Activated CD4-positive, alpha-beta T cell treated with anti-CD3 and anti-CD28 coated beads, Interleukin-2, Interleukin-6, amounts not matched to agents 100 ng/mL and 50 ng/mL, durations not matched to agents 16 hours and 8 hours (primary cell): ENCODE measurements around the gene VPS29.
"Not testable (repeated sequence)": the region's sequence is repeated elsewhere in the genome, so short reads cannot be mapped to it uniquely, and the experiment has no call there.

Experiments used
- DNase-seq: peaks from one replicate; pipeline ENCODE4 v3.0.0-alpha.2; 2020

The VPS29 gene

DNA sequence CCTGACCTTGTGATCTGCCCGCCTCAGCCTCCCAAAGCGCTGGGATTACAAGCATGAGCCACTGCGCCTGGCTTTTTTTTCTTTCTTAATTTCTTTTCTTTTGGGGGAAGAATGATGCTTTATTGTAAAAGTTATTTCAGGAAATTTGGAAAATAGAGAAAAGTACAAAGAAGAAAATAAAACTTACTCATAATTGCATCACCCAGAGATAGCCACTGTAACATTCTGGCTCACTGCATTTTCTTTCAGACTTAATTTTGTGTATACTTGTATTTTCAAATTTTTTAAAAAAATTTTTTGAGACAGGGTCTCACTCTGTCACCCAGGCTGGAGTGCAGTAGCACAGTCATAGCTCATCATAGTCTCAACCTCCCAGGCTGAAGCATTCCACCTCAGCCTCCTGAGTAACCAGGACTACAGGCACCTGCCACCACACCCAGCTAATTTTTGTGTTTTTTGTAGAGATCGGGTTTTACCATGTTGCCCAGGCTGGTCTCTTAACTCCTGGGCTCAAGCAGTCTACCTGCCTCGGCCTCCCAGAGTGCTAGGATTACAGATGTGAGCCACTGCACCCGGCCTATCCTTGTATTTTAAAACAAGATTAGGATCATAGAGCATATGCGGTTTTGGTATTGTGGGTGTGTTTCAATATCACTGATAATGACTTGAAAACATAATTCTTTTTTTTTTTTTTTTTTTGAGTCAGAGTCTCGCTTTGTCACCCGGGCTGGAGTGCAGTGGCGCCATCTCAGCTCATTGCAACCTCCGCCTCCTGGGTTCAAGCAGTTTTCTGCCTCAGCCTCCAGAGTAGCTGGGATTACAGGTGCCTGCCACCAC, 19.2 kb upstream of the VPS29 start:
- DNase-seq: peak; percentile 51

DNA sequence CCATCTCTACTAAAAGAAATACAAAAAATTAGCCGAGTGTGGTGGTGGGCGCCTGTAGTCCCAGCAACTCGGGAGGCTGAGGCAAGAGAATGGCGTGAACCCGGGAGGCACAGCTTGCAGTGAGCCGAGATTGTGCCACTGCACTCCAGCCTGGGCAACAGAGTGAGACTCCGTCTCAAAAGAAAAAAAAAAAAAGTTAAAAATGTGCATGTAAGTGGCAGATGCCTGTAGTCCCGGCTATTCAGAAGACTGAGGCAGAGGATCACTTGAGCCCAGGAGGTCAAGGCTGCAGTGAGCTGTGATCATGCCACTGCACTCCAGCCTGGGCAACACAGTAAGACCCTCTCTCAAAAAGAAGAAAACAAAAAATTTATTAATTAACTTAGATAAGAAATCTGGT, 16.1 kb upstream of the VPS29 start:
- not testable (repeated sequence) for DNase-seq

DNA sequence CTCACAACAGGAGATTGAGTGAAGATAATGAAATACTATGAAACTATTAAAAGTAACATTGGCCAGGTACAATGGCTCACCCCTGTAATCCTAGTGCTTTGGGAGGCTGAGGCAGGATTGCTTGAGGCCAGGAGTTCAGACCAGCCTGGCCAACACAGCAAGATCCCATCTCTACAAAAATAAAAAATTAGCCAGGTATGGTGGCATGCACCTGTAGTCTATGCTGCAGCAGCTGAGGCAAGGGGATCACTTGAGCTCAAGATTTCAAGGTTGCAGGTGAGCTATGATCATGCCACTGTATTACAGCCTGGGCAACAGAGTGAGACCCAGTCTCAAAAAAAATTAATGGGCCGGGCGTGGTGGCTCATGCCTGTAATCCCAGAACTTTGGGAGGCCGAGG, 15.1 kb upstream of the VPS29 start:
- no peak for DNase-seq

DNA sequence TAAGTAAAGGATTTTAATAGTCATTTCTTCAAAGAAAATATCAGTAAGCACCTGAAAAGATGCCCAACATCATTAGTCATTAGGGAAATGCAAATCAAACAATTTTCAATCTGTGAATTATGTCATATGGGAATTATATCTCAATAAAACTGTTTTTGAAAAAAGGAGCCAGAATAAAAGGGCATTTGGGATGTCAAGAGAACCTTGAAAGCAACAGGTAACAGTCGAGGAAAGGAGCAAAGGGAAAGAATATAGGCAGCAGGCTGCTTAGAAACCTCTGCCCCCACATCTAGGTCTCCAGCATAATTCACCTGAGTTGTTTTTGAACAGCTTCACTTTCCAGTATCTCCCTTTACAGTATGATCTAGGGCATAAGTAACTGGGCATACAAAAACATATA, 12.5 kb upstream of the VPS29 start:
- no peak for DNase-seq

DNA sequence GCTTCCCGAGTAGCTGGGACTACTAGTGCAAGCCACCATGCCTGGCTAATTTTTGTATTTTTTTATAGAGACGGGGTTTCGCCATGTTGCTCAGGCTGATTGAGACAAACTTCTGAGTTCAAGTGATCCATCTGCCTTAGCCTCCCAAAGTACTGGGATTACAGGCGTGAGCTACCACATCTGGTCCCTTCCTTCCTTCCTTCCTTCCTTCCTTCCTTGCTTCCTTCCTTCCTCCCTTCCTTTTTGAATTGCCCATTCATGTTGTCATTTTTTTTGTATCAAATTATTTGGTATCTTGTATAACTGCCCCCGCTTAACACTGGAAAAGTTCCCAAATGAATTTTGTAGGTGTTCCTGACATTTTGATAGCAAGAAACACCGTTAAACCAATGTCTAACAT, 11.9 kb upstream of the VPS29 start:
- DNase-seq: no peak

DNA sequence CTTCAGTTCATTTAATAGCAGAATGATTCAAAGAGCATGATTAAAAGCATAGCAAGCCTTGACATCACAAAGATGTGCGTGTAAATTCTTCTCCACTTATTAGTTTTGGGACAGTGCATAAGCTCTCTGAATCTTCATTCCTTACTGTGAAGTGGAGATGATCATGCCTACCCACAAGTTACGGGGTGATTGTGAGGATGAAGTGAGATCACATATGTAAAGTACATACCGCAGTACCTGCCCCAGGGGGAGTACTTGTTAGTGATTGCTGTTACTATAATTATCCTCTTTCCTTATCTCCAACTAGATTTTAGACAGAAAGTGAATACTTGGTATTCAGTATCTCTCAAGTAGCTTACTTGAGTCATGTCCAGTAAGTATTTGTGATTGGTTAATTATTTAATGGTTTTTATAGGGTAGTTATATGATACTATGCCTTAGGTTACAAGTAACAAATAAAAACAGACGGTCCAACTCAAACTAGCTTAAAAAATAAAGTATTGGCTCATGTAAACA, 6.2 kb upstream of the VPS29 start:
- DNase-seq: no peak

DNA sequence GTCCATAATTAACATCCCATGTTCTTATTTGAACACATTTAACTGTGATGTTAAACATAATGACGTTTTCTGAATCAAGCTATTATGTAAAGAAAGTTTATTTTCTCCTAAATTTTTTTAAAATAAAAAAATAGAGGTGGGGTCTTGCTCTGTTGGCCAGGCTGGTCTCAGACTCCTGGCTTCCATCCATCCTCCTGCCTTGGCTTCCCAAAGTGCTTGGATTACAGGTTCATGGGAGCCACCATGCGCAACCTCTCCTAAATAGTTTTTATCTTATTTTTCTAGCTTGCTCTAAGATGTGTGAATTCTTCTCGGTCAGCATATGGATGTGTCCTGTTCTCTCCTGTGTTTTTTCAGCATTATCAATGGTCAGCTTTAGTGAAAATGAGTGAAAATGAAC, 3.4 kb upstream of the VPS29 start:
- DNase-seq: no peak

DNA sequence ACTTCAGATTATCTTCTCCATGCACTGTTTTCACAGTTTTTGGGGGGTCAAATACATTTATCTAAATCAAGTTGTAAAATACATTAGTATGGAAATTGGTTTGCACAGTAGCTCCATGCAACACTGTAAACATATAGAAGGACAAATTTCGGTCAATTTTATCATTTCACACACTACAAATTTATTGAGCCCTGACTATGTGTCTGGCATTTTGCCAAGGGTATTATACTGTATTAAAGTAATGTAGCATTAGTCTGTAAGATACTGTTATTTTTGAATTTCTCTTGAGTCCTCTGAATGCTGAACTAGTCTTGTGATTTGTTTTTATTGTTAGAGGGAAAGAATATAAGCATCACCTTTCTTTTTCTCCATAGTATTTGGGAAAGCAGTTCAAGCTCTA, 1.5 kb upstream of the VPS29 start:
- no peak for DNase-seq

DNA sequence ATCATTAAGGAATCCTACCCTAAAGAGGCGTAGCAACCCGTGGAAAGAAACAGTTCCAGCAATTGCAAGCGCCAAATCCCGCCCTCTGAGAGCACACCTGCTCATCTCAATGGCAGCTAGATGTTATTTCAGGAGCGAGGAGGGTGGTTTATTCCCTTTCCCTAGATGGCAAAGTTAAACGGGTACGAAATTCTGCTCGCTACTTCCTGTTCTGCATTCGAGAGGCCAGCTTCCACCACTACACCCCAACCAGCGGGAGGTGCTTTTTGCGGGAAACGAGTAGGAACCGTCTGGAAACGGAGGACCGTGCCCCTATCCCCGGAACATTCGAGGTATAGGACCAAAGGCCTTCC, 536 bp downstream of the VPS29 start:
- peak; percentile 43 for DNase-seq

DNA sequence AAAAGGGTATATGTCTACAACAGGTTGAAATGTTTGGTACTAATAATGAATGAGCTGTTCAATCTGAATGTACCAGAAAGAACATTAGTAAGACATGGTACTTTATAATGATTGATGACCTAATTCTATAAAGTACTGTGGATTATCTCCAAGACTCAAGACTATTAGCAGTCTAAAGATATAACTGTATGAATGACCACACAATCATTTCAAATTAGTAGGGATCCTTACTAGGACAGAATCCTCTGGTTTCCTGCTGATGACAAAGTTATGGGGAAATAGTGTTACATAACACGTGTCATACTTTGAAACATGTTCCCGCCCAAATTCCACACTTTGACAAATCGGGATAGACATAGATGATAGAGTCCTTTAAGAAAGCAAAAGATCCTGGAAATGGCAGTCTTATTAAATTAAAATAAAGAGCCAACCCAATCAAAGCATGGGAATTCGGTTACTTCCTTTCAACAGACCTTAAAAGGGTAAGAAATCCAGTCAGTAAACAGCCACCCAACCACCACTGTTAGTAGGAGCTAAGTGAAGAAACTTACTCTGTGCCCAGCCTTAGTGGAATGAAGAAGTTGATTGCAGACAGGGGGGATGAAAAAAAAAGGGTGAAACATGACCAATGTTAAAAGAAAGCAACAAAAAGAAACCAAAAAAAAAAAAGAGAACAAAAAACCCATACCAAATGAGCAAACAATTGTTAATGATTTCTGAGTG, 2.8 kb downstream of the VPS29 start:
- DNase-seq: no peak

DNA sequence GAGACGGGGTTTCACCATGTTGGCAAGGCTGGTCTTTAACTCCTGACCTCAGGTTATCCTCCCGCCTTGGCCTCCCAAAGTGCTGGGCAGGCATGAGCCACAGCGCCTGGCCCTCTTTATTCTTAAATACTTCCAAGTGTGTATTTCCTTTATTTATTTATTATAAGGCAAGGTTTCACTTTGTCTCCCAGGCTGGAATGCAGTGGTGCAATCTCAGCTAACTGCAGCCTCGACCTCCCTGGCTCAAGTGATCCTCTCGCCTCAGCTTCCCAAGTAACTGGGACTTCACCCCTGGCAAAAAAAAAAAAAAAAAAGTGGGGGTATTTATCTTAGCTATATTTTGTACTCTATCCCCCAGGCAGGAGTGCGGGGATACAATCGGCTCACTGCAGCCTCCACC, 26.5 kb downstream of the VPS29 start:
- no peak for DNase-seq

DNA sequence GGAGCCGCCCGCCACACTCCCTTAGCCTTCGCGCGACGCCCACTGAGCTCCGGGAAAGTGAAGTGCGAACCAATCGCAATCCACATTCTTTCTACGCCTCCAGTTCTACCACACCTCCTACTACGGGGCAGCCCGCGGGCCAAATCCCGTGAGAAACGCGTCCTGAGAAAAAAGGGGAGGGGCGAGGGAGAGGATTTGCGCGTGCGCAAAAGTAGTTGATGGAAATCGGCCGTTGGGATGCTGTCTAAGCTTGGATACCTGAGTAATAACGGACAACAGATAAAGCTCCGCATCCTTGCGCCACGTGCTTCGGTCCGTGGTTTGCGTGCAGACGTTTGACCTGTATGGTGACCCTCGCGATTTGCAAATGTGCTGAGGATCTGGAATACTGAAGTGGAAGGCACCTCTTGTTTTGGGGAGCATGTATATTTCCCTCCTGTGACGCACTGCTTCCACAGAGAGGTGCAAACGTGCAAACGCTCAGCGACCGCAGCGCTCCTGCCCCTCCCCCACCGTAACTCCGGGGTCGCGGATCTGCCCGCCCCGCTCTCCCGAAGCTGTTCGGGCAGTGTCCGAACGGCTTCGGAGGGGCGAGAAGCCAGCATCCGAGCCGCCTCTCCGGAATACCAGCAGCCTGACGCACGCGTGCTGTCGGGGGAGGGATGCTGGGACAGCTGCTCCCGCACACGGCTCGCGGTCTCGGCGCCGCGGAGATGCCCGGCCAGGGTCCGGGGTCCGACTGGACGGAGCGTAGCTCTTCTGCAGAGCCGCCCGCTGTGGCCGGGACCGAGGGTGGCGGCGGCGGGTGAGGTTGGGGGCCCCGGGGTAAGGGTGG, 33.5 kb downstream of the VPS29 start, which contains the start of the genes FAM216A and GPN3:
FAM216A (plus strand) TSS at position 632 of the 835 bp plus-strand sequence; CDS start at position 663, 31 bp downstream.
GPN3 (minus strand) TSS at position 44 of the 835 bp plus-strand sequence. CDS start 54 bp downstream, outside the sequence.
- DNase-seq: peak; percentile 98

DNA sequence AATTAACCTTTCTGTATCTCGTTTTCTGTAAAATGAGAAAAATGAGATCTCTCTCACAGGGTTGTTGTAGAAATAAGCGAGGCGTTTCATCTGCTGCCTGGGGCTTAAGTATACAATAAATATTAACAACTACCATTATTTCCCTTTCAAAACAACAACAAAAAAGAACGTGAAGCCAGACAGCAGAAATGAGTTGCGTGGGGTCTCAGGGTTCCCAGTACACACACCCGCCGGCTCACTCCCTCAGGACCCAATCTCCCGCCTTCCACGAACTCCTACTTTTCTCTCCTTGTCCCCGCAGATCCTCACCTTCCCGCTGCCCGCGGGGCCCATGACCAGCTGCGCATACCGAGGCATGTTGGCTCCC, 34.1 kb downstream of the VPS29 start:
- DNase-seq: no peak

DNA sequence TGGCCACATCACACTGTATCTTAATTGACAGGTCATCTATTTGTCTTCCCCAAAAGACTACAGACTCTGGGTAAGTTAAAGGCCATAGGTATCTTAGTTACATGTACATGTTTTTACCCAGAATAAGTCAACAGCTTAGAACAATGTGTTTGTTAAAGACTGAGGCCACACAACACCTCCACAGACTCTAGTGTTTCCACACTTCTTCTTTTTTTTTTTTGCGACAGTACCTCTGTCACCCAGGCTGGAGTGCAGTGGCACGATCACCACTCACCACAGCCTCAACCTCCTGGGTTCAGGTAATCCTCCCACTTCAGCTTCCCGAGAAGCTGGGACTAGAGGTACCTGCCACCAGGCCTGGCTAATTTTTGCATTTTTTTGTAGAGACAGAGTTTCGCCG, 35.1 kb downstream of the VPS29 start:
- DNase-seq: no peak

DNA sequence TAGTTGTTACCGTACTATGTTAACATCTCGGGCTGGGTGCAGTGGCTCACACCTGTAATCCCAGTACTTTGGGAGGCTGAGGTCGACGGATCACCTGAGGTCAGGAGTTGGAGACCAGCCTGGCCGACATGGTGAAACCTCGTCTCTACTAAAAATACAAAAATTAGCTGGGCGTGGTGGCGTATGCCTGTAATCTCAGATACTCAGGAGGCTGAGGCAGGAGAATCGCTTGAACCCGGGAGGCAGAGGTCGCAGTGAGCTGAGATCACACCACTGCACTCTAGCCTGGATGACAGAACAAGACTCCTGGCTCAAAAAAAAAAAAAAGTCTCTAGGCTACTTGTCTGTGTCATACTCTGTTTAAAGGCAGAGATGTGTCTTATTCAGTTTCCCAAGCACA, 36.1 kb downstream of the VPS29 start:
- not testable (repeated sequence) for DNase-seq

DNA sequence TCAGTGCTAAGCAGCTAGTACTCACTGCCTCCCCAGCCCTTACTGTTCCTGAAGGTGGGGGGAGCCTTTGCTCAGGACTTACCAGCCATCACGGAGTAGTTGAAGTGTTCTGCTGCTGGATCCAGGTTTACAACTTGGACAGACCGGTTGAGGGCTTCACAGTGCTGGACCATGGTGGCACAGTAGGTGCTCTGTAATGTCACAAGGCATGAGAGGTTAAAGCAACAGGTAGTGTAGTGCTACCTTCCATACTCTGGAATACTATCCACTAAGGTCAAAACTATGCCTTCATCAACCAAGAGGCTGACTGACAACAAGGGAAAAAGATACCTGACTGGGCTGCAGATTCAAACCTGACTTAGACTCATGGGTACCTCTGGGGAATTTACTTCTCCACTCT, 36.9 kb downstream of the VPS29 start:
- no peak for DNase-seq

DNA sequence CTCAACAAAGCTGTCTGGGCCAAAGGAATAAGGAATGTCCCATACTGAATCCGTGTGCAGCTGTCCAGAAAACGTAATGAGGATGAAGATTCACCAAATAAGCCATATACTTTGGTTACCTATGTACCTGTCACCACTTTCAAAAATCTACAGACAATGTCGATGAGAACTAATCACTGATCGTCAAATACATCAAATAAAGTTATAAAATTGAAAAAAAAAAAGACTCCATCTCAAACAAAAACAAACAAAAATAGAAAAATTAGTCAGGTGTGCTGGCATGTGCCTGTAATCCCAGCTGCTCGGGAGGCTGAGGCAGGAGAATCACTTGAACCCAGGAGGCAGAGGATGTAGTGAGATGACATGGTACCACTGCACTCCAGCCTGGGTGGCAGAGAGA, 40.7 kb downstream of the VPS29 start:
- not testable (repeated sequence) for DNase-seq

DNA sequence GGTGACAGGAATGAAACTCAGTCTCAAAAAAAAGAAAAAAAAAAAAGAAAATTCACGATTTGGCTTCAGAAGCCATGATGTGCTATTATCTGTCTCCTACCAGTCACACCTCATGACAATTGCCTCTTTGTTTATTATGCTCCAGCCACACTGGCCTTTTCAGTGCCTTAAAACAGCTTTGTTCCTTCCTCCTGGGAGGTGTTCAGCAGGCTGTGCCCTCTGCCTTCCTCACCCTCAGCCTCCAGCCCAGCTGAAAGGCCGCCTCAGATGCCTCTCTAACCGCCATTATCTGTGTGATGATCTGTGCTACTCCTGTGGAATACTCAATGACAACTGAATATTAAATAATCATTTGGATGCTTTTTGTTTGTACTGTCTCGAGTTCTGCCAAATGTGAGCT, 43.2 kb downstream of the VPS29 start:
- DNase-seq: no peak

DNA sequence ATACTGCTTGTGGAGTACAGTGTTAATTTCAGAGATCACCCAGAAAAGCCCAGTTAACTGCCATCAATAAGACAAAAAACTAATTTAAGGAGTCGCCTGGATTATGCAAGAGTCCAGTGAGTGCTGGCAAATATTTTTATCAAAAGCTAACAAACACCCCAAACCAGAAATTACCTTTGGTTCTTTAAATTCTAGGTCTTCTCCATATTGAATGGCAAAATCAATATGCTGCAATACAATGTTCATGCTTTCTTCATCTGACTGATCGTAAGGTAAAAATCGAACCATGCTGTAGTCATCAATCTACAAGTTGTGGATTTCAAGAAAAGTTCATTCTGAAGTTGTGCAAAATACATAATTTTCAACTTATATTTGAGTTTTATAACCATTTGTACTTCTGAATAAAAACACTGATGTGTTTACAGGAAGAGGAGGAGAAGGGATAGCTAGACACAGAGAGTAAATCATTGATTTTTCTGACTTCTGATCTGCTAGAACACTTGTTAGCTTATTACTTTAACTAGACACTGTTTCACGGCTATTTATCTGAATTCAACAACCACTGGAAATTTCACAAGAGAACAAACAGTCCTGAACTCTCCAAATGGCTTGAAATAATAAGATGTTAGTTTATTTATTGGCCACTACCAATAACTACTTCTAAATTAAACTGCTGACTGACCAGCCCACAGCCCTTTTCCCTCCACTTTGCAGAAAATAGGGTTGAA, 48.2 kb downstream of the VPS29 start:
- no peak for DNase-seq

DNA sequence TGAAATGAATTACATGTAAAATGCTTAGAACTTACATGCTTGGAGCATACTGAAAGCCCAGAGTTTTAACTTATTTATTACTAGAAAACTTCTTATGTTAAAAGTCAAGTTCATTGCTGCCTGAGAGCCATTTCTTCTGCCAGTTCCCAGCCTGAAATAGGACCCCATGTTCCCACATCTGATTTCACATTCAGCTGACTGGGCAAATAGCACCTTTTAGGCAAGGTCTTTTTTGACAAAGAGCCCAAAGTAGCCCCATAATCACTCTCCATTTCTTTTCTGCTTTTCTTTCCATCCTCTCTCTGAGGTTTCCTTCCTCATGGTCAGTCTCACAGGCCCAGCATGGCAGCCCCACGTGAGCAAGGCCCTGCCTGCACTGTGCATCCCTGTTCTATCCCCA, 50.6 kb downstream of the VPS29 start:
- no peak for DNase-seq

DNA sequence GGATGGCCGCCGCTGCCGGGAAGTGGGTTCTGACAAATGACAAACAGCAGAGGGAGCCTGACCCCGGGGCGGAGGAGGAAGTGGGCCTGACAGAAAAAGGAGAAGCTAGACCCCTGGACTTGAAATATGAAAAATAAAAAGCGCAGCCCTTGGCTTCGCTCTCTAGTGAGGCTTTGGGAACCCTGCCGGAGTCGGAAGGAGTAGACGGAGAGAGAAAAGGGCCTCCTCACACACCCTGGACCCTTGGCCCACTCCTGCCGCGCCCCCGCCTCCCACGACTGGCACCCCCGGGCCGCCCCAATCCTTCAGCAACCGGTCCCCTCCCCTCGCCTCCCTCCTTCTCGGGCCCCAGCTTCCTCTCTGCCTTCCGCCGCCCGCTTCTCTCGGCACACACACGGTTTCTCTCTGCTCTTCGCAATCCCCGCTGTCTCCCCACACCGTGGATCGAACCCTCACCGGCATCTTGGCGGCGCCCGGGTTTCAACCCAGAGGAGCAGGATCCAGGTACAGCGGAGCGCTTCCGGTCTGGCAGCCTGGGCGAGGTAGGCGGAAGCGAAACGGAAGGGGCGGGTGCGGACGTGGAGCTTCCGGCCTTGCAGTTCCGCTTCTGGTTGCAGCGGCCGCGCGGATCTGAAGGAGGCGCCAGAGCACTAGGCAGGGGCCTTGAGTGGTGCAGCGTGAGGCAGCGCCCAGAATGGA, 52.0 kb downstream of the VPS29 start, which contains the start of gene ARPC3:
ARPC3 (minus strand) TSS at position 539 of the 699 bp plus-strand sequence; CDS start at position 462, 77 bp downstream.
- DNase-seq: peak; percentile 97

DNA sequence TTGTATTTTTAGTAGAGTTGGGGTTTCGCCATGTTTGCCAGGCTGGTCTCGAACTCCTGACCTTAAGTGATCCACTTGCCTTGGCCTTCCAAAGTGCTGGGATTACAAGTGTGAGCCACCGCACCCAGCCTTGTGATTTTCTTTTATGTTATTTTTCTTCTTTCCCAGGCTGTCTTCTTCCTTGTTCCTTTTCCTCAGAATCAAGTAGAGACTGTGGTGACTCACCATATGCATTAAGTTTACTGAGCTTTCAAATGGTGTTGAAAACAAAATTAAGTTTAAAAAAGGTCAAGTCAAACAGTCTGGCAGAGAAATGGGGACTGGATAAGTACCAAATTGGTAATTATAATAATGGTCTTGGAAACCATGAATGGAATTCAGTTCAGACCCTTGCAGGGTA, 57.5 kb downstream of the VPS29 start:
- no peak for DNase-seq
